ENCODE measurements around the gene TSTD1. TPM values are rescaled to one million over a fixed set of nuclear protein-coding genes. Genes with fewer than 3 reads are reported as not detected.

TSTD1 gene
- total RNA-seq, 1 experiment from 2014 or later = 20.1 TPM

DNA sequence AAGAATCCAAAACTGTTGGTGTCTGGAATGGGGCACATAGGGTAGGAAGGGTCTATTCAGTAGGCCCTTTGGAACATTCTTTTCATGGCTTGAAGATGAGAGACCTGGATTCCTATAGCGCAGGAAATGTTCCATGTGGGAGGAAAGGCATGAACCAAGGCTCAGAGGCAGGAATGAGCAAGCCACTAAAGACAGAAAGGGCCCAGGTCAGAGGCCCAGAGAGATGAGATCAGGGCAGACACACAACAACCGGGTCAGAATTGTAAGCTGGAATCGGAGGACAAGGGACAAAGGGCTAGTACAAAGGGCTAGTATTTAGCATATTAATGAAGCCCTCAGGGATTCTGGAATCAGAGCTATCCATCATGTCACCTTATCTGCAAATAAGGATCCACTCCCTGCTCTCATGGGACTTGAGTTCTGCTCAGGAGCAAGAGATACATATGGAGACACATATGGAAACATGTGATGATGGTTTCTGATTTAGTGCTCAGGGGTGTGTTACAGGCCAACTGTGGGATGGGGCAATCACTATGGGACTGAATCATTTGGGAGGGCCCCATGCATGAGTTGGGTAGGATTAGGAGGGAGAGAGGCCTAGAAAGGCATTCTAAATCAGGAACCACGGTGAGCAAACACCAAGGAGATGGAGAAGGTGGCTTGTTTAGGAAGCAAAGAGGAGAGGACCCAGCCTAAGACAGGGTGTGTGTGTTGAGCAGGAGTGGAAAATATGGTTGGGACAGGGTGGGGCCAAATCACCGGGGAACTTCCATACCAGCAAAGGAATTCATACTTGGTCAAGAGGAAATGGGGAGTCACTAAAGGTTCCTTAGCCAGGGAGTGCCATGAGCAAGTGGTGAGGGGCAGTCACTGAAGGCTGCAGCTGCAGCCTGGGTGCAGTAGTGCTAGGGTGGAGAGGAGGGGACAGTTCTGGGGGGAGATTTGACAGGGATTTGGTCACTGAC, 42.0 kb upstream of the TSTD1 start:
- DNase-seq (ENCODE audit: low read depth, low spot score) = no peak
- POLR2A ChIA-PET = interaction anchor here (0.6 kb wide), 1 partner anchor 74 kb away, joined by 4 read pairs; no protein-coding TSS in a partner anchor
- BruUV-seq (replicated peaks) = no TSS peak
- in situ Hi-C loops (cut with HindIII; ENCODE audit: low pct_unique_long_range_greater_than_20kb, low sequenced_read_pairs) = no loop called here
- CTCF ChIA-PET = no interaction called here
- Histone ChIP-seq H3K4me1 (ENCODE audit: control insufficient read depth, insufficient read depth, low read length) (peaks cover 4% of the 10 kb centered on the region; the same call in 1 of the 2 replicates), H3K27me3 (ENCODE audit: control insufficient read depth, insufficient read depth, low read length) (no peaks in the 10 kb centered on the region), H3K4me3 (ENCODE audit: low read depth in 2 of 2, low read length in 2 of 2) (no peak overlapping the region), H3K27ac (ENCODE audit: low read length) (no peak overlapping the region), H3K9me3 (ENCODE audit: control insufficient read depth, insufficient read depth, low read depth, low read length) (no peaks in the 10 kb centered on the region), H3K36me3 (ENCODE audit: control insufficient read depth, insufficient read depth, low read length) (no peaks in the 10 kb centered on the region)
- ATAC-seq = no peak
- TF ChIP-seq, protein P1, sequence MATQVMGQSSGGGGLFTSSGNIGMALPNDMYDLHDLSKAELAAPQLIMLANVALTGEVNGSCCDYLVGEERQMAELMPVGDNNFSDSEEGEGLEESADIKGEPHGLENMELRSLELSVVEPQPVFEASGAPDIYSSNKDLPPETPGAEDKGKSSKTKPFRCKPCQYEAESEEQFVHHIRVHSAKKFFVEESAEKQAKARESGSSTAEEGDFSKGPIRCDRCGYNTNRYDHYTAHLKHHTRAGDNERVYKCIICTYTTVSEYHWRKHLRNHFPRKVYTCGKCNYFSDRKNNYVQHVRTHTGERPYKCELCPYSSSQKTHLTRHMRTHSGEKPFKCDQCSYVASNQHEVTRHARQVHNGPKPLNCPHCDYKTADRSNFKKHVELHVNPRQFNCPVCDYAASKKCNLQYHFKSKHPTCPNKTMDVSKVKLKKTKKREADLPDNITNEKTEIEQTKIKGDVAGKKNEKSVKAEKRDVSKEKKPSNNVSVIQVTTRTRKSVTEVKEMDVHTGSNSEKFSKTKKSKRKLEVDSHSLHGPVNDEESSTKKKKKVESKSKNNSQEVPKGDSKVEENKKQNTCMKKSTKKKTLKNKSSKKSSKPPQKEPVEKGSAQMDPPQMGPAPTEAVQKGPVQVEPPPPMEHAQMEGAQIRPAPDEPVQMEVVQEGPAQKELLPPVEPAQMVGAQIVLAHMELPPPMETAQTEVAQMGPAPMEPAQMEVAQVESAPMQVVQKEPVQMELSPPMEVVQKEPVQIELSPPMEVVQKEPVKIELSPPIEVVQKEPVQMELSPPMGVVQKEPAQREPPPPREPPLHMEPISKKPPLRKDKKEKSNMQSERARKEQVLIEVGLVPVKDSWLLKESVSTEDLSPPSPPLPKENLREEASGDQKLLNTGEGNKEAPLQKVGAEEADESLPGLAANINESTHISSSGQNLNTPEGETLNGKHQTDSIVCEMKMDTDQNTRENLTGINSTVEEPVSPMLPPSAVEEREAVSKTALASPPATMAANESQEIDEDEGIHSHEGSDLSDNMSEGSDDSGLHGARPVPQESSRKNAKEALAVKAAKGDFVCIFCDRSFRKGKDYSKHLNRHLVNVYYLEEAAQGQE (IDR thresholded peaks at IDR 0.05; ENCODE audit: insufficient read depth in 1 of 2, low read depth in 2 of 2, low read length in 1 of 2) = no peak
- no peak for TF ChIP-seq CTCF (IDR thresholded peaks at IDR 0.05)
- TF ChIP-seq TCF7L2 (IDR thresholded peaks at IDR 0.05; ENCODE audit: low read depth, low read length) = no peak
- no peak for TF ChIP-seq POLR2AphosphoS5 (IDR thresholded peaks at IDR 0.05; ENCODE audit: low read depth, low read length)
- intact Hi-C loops (cut with micrococcal nuclease; ENCODE audit: unreplicated experiment) = no loop called here

DNA sequence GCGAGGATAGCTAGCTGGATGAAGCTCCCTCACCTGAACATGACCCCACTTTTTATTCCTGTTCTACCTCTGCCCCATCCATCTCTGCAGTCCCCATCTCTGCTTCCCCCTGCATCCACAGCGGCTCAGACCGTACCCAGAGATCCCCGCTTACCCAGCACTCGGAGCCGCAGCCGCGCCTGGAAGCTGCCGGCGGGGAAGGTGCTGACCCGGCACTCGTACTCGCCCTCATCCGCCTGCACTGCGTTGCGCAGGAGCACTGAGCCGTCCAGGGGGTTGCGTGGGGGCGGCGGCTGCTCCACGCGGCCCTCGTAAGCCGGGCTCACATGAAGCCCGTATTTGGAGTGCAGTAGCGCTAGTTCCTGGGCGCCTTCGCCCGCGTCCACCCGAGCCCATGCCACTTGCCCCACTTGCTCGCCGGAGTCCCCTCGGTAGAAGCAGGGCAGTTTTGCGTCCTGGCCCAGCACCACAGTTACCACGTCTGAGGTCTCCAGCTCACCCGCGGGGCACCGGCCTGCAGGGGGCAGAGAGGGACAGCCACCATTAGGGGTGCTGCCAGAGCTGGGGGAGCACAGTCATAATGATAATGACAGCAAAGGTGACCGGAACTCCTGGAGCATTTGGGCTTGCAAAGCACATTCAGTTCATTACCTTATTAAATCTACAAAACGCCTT, 40.8 kb upstream of the TSTD1 start:
- no peak for ATAC-seq
- intact Hi-C loops (cut with micrococcal nuclease; ENCODE audit: unreplicated experiment) = no loop called here
- DNase-seq (ENCODE audit: low read depth, low spot score) = no peak
- TF ChIP-seq, protein P1 (IDR thresholded peaks at IDR 0.05; ENCODE audit: insufficient read depth in 1 of 2, low read depth in 2 of 2, low read length in 1 of 2) = no peak
- TF ChIP-seq POLR2AphosphoS5 (IDR thresholded peaks at IDR 0.05; ENCODE audit: low read depth, low read length) (no peak), TCF7L2 (IDR thresholded peaks at IDR 0.05; ENCODE audit: low read depth, low read length) (no peak), CTCF (IDR thresholded peaks at IDR 0.05) (no peak), SIN3A (IDR thresholded peaks at IDR 0.05; ENCODE audit: borderline replicate concordance, insufficient read depth, low read depth, low read length) (no peak)
- Histone ChIP-seq H3K4me1 (ENCODE audit: control insufficient read depth, insufficient read depth, low read length) (peaks cover 4% of the 10 kb centered on the region; the same call in 1 of the 2 replicates), H3K9me3 (ENCODE audit: control insufficient read depth, insufficient read depth, low read depth, low read length) (no peaks in the 10 kb centered on the region), H3K27ac (ENCODE audit: low read length) (no peak overlapping the region), H3K4me3 (ENCODE audit: low read depth in 2 of 2, low read length in 2 of 2) (no peak overlapping the region), H3K36me3 (ENCODE audit: control insufficient read depth, insufficient read depth, low read length) (no peaks in the 10 kb centered on the region), H3K27me3 (ENCODE audit: control insufficient read depth, insufficient read depth, low read length) (no peaks in the 10 kb centered on the region)
- in situ Hi-C loops (cut with HindIII; ENCODE audit: low pct_unique_long_range_greater_than_20kb, low sequenced_read_pairs) = no loop called here
- ChIA-PET POLR2A (no interaction called here), CTCF (interaction anchor here (0.6 kb wide), 1 partner anchor 89 kb away, joined by 5 read pairs; no protein-coding TSS in a partner anchor)
- no TSS peak for BruUV-seq (replicated peaks)
